ENCODE results near the gene SOX14. TPM values are rescaled to one million over a fixed set of nuclear protein-coding genes. Genes with fewer than 3 reads are reported as not detected.
A peak's percentile ranks its signal among the peaks of the same experiment; 100 is the strongest.

SOX14 gene
- total RNA-seq, 1 donor from 2014 or later, result not detected

DNA sequence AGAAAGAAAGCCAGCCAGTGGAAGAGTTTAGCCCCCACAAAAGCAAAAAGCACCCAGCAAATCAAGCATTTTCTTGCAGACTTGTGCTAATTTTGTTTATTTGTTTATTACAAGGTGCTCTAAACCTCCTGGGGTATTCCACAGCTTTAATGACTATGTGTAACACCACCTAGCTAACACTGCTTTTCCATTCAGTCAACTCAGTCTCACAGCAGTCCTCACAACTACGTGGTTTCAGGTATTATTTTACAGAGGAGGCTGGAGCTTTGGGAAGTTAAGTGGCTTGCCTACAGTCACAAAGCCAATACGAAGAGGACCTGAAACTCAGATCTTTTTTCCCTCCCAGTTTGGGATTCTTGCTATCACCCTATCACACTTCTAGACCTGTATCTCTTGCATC lies 14.8 kb downstream of the SOX14 start:
- Mint-ChIP-seq H3K27me3 (ENCODE audit: insufficient read depth, low read depth) (peaks cover 21% of the 10 kb centered on the region), H3K27ac (no peak overlapping the region), H3K9me3 (no peaks in the 10 kb centered on the region), H3K36me3 (no peaks in the 10 kb centered on the region), H3K4me1 (no peaks in the 10 kb centered on the region), H3K4me3 (no peak overlapping the region)
- Histone ChIP-seq H3K9me3 (ENCODE audit: low read depth) (no peaks in the 10 kb centered on the region), H3K4me1 (peaks cover 16% of the 10 kb centered on the region), H4K20me1 (ENCODE audit: low read depth) (no peaks in the 10 kb centered on the region), H3F3A (ENCODE audit: low read depth) (peaks cover 5% of the 10 kb centered on the region), H3K79me2 (ENCODE audit: low read depth) (no peaks in the 10 kb centered on the region), H2AFZ (replicated peaks) (no peak overlapping the region), H3K4me3 (no peak overlapping the region), H3K36me3 (no peaks in the 10 kb centered on the region), H3K4me2 (peak overlapping the region; percentile 11), H3K9ac (no peak overlapping the region), H3K27ac (no peak overlapping the region), H3K27me3 (peaks cover 60% of the 10 kb centered on the region)
- DNase-seq (ENCODE audit: low spot score), result no peak
- no peak for TF ChIP-seq EZH2phosphoT487 (IDR thresholded peaks at IDR 0.05)
- no peak for TF ChIP-seq EZH2 (IDR thresholded peaks at IDR 0.05)
- TF ChIP-seq, protein P1, sequence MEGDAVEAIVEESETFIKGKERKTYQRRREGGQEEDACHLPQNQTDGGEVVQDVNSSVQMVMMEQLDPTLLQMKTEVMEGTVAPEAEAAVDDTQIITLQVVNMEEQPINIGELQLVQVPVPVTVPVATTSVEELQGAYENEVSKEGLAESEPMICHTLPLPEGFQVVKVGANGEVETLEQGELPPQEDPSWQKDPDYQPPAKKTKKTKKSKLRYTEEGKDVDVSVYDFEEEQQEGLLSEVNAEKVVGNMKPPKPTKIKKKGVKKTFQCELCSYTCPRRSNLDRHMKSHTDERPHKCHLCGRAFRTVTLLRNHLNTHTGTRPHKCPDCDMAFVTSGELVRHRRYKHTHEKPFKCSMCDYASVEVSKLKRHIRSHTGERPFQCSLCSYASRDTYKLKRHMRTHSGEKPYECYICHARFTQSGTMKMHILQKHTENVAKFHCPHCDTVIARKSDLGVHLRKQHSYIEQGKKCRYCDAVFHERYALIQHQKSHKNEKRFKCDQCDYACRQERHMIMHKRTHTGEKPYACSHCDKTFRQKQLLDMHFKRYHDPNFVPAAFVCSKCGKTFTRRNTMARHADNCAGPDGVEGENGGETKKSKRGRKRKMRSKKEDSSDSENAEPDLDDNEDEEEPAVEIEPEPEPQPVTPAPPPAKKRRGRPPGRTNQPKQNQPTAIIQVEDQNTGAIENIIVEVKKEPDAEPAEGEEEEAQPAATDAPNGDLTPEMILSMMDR (IDR thresholded peaks at IDR 0.05), result no peak

DNA sequence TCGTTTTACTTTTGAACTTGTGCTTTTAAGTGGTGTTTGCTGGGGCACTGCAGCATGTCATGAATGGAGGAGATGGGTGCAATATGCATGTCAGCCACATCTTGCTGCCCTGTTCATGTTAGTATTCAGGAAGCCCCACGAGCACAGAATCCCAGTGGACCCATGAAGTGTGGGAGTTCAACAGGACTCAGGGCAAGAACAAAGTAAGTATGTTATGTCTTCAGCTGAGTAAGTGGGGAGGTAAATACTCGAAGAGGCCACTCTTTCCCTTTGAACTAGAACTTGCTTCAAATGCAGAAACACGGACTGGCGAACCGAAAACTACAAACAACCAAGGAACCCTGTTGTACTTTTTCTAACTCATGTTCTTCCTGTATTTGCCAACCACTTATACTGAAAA lies 23.4 kb downstream of the SOX14 start:
- H3K4me1 ChIP-seq, result peaks cover 5% of the 10 kb centered on the region
- no peaks in the 10 kb centered on the region for H3K36me3 ChIP-seq
- H3K4me3 Mint-ChIP-seq, result no peak overlapping the region
- H4K20me1 ChIP-seq (ENCODE audit: low read depth), result no peaks in the 10 kb centered on the region
- H3K36me3 Mint-ChIP-seq, result no peaks in the 10 kb centered on the region
- no peaks in the 10 kb centered on the region for H3K9me3 Mint-ChIP-seq
- H3K27me3 ChIP-seq, result peaks cover 4% of the 10 kb centered on the region
- H3K9me3 ChIP-seq (ENCODE audit: low read depth), result no peaks in the 10 kb centered on the region
- no peak for DNase-seq (ENCODE audit: low spot score)
- no peaks in the 10 kb centered on the region for H3K79me2 ChIP-seq (ENCODE audit: low read depth)
- H3K27ac Mint-ChIP-seq, result no peak overlapping the region
- H3K9ac ChIP-seq, result no peak overlapping the region
- no peaks in the 10 kb centered on the region for H3K27me3 Mint-ChIP-seq (ENCODE audit: insufficient read depth, low read depth)
- peaks cover 6% of the 10 kb centered on the region for H3F3A ChIP-seq (ENCODE audit: low read depth)
- no peak overlapping the region for H3K4me3 ChIP-seq
- TF ChIP-seq, protein P1 (IDR thresholded peaks at IDR 0.05), result no peak
- no peak for TF ChIP-seq EZH2 (IDR thresholded peaks at IDR 0.05)
- no peak overlapping the region for H2AFZ ChIP-seq (replicated peaks)
- no peaks in the 10 kb centered on the region for H3K4me1 Mint-ChIP-seq
- H3K4me2 ChIP-seq, result no peak overlapping the region
- H3K27ac ChIP-seq, result no peak overlapping the region

DNA sequence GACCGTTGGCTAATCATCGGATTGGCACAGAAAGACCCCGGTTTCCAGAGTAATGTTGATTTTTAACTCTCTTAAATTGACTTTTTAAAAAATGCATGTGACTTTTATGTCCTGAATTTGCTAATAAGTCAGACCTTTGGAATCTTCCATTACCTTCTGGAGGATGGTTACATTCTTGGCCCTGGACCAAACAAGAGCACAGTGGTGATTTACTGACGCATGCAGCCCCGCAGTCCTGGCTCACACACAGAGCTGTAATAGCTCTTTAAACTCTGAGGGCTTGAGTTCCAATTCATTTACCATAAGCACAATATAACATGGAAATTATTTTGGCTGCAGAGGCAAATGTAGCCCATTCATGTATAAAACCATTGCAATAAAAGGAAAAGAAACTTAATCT lies 25.1 kb downstream of the SOX14 start:
- TF ChIP-seq, protein P1 (IDR thresholded peaks at IDR 0.05), result no peak
- TF ChIP-seq EZH2phosphoT487 (IDR thresholded peaks at IDR 0.05) (no peak), EZH2 (IDR thresholded peaks at IDR 0.05) (no peak)
- H3F3A ChIP-seq (ENCODE audit: low read depth), result peaks cover 6% of the 10 kb centered on the region
- H3K36me3 Mint-ChIP-seq, result no peaks in the 10 kb centered on the region

More for the DNA sequence above, 25.1 kb downstream of the SOX14 start:
- Mint-ChIP-seq H3K27ac (no peak overlapping the region), H3K27me3 (ENCODE audit: insufficient read depth, low read depth) (no peaks in the 10 kb centered on the region), H3K4me3 (no peak overlapping the region), H3K4me1 (no peaks in the 10 kb centered on the region), H3K9me3 (no peaks in the 10 kb centered on the region)
- H3K27ac ChIP-seq, result no peak overlapping the region
- H3K79me2 ChIP-seq (ENCODE audit: low read depth), result no peaks in the 10 kb centered on the region
- H2AFZ ChIP-seq (replicated peaks), result no peak overlapping the region
- DNase-seq (ENCODE audit: low spot score), result no peak
- H3K9ac ChIP-seq, result no peak overlapping the region
- H3K4me3 ChIP-seq, result no peak overlapping the region
- H3K36me3 ChIP-seq, result no peaks in the 10 kb centered on the region
- no peak overlapping the region for H3K4me2 ChIP-seq
- H3K9me3 ChIP-seq (ENCODE audit: low read depth), result no peaks in the 10 kb centered on the region
- H4K20me1 ChIP-seq (ENCODE audit: low read depth), result no peaks in the 10 kb centered on the region
- H3K27me3 ChIP-seq, result peaks cover 4% of the 10 kb centered on the region
- H3K4me1 ChIP-seq, result peaks cover 5% of the 10 kb centered on the region

Data from neural progenitor cell (in vitro differentiated cells).